ENCODE results near the gene SLC28A2. TPM values are rescaled to one million over a fixed set of nuclear protein-coding genes. Genes with fewer than 3 reads are reported as not detected.
"Not testable (repeated sequence)": the region's sequence is repeated elsewhere in the genome, so short reads cannot be mapped to it uniquely, and the experiment has no call there.

The SLC28A2 gene
- total RNA-seq, 1 experiment from 2014 or later: not detected

DNA sequence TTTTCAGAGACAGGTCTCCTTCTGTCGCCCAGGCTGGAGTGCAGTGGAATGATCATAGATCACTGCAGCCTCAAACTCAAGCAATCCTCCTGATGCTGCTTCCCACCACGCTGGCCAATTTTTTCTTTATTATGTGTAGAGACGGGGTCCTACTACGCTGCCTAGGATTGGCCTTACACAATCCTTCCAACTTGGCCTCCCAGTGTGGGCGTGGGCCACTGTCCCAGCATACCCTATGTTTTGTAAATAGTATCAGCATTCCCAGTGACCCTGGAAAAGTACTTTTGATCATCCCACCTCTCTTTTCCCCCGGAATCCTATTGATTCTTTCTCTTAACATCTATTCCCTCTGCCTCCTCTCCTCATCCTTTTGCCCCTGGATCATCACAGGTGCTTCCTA lies 36.9 kb downstream of the SLC28A2 start:
- no peak for DNase-seq
- Mint-ChIP-seq H3K9me3 (ENCODE audit: low read depth, unreplicated experiment) (no peaks in the 10 kb centered on the region), H3K27ac (ENCODE audit: unreplicated experiment) (no peak overlapping the region), H3K4me1 (ENCODE audit: low read depth, unreplicated experiment) (no peaks in the 10 kb centered on the region), H3K36me3 (ENCODE audit: insufficient read depth, unreplicated experiment) (no peaks in the 10 kb centered on the region), H3K27me3 (ENCODE audit: unreplicated experiment) (peaks cover 35% of the 10 kb centered on the region), H3K4me3 (ENCODE audit: low read depth, unreplicated experiment) (no peak overlapping the region)
- CTCF ChIA-PET: interaction anchor here (1.3 kb wide), 1 partner anchor 88 kb away, joined by 4 read pairs; no protein-coding TSS in a partner anchor
- TF ChIP-seq, protein P1, sequence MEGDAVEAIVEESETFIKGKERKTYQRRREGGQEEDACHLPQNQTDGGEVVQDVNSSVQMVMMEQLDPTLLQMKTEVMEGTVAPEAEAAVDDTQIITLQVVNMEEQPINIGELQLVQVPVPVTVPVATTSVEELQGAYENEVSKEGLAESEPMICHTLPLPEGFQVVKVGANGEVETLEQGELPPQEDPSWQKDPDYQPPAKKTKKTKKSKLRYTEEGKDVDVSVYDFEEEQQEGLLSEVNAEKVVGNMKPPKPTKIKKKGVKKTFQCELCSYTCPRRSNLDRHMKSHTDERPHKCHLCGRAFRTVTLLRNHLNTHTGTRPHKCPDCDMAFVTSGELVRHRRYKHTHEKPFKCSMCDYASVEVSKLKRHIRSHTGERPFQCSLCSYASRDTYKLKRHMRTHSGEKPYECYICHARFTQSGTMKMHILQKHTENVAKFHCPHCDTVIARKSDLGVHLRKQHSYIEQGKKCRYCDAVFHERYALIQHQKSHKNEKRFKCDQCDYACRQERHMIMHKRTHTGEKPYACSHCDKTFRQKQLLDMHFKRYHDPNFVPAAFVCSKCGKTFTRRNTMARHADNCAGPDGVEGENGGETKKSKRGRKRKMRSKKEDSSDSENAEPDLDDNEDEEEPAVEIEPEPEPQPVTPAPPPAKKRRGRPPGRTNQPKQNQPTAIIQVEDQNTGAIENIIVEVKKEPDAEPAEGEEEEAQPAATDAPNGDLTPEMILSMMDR (IDR thresholded peaks at IDR 0.05; ENCODE audit: unreplicated experiment): no peak
- no TSS peak for BruUV-seq (replicated peaks)
- intact Hi-C loops (cut with micrococcal nuclease; ENCODE audit: unreplicated experiment): no loop called here

- CTCF ChIA-PET: no interaction called here
- BruUV-seq (replicated peaks): no TSS peak
Measured at GRCh38 chr15:45291822-45292582, 40.0 kb downstream of the SLC28A2 start.

GRCh38 chr15:45293326-45293725 lies 41.3 kb downstream of the SLC28A2 start:
- H3K4me1 Mint-ChIP-seq (ENCODE audit: low read depth, unreplicated experiment); BruUV-seq (replicated peaks); intact Hi-C loops (cut with micrococcal nuclease; ENCODE audit: unreplicated experiment); H3K27ac Mint-ChIP-seq (ENCODE audit: unreplicated experiment); DNase-seq; H3K9me3 Mint-ChIP-seq (ENCODE audit: low read depth, unreplicated experiment); H3K4me3 Mint-ChIP-seq (ENCODE audit: low read depth, unreplicated experiment); H3K36me3 Mint-ChIP-seq (ENCODE audit: insufficient read depth, unreplicated experiment): not testable (repeated sequence)
- peaks cover 41% of the 10 kb centered on the region for H3K27me3 Mint-ChIP-seq (ENCODE audit: unreplicated experiment)
- CTCF ChIA-PET: interaction anchor here (0.7 kb wide), 1 partner anchor 96 kb away, joined by 3 read pairs; no protein-coding TSS in a partner anchor

More at GRCh38 chr15:45291822-45292582, 40.0 kb downstream of the SLC28A2 start:
- intact Hi-C loops (cut with micrococcal nuclease; ENCODE audit: unreplicated experiment): no loop called here
- TF ChIP-seq, protein P1 (IDR thresholded peaks at IDR 0.05; ENCODE audit: unreplicated experiment): no peak
- Mint-ChIP-seq H3K4me1 (ENCODE audit: low read depth, unreplicated experiment) (no peaks in the 10 kb centered on the region), H3K4me3 (ENCODE audit: low read depth, unreplicated experiment) (no peak overlapping the region), H3K27me3 (ENCODE audit: unreplicated experiment) (peaks cover 47% of the 10 kb centered on the region), H3K9me3 (ENCODE audit: low read depth, unreplicated experiment) (no peaks in the 10 kb centered on the region), H3K36me3 (ENCODE audit: insufficient read depth, unreplicated experiment) (no peaks in the 10 kb centered on the region), H3K27ac (ENCODE audit: unreplicated experiment) (no peak overlapping the region)
- no peak for DNase-seq

GRCh38 chr15:45298964-45299378 lies 46.9 kb downstream of the SLC28A2 start:
- H3K36me3 Mint-ChIP-seq (ENCODE audit: insufficient read depth, unreplicated experiment); CTCF ChIA-PET; intact Hi-C loops (cut with micrococcal nuclease; ENCODE audit: unreplicated experiment); BruUV-seq (replicated peaks); H3K4me3 Mint-ChIP-seq (ENCODE audit: low read depth, unreplicated experiment); DNase-seq; H3K4me1 Mint-ChIP-seq (ENCODE audit: low read depth, unreplicated experiment); H3K27ac Mint-ChIP-seq (ENCODE audit: unreplicated experiment); H3K9me3 Mint-ChIP-seq (ENCODE audit: low read depth, unreplicated experiment): not testable (repeated sequence)
- peaks cover 12% of the 10 kb centered on the region for H3K27me3 Mint-ChIP-seq (ENCODE audit: unreplicated experiment)

DNA sequence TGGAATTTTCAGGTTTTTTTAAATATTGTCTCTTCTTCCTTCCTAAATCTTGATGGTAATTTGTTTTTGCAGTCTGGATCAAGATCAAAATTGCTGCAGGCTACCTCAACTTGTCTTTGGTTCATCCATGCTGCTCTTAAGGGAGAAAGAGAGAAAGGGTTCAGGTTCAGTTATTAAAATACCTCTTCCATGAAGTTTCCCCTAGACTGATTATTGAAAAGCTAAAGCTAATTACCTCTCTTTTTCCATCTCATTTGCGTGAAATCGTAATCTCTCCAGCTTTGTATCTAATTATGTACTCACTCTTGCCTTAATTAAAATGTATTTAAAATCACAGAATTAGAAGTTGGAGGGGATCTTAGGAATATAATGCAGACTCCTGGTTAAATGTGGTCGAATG lies 52.7 kb downstream of the SLC28A2 start:
- CTCF ChIA-PET: interaction anchor here (1.5 kb wide), 1 partner anchor 142 kb away, joined by 6 read pairs; no protein-coding TSS in a partner anchor
- no peak overlapping the region for H3K27ac Mint-ChIP-seq (ENCODE audit: unreplicated experiment)
- no peak for DNase-seq
- TF ChIP-seq, protein P1 (IDR thresholded peaks at IDR 0.05; ENCODE audit: unreplicated experiment): no peak
- intact Hi-C loops (cut with micrococcal nuclease; ENCODE audit: unreplicated experiment): loop anchor here (5.0 kb wide), 1 partner anchor 43 kb away; no protein-coding TSS in a partner anchor
- no peaks in the 10 kb centered on the region for H3K36me3 Mint-ChIP-seq (ENCODE audit: insufficient read depth, unreplicated experiment)
- no peaks in the 10 kb centered on the region for H3K9me3 Mint-ChIP-seq (ENCODE audit: low read depth, unreplicated experiment)
- no TSS peak for BruUV-seq (replicated peaks)
- H3K27me3 Mint-ChIP-seq (ENCODE audit: unreplicated experiment): peaks cover 13% of the 10 kb centered on the region
- no peak overlapping the region for H3K4me3 Mint-ChIP-seq (ENCODE audit: low read depth, unreplicated experiment)
- peaks cover 13% of the 10 kb centered on the region for H3K4me1 Mint-ChIP-seq (ENCODE audit: low read depth, unreplicated experiment)

Data from Calu3 (cell line).